K562 (cell line): Measurements from ENCODE around the gene SYMPK. TPM values are rescaled to one million over a fixed set of nuclear protein-coding genes. Genes with fewer than 3 reads are reported as not detected.
A peak's percentile ranks its signal among the peaks of the same experiment; 100 is the strongest.

Source experiments
- BRD9 ChIP-seq: fragments of 450-650 bp; IDR thresholded peaks from 2 replicates; pipeline ENCODE4 v1.6.1; 2018; ENCODE audit warnings: low read depth; ENCODE audit not compliant: partially characterized antibody
- CEBPG ChIP-seq, 3 experiments: fragments of 200-800 bp in 1 of 3; sonication (Bioruptor generic) in 1 of 3; sonication (generic) in 1 of 3; formaldehyde crosslinking in 1 of 3; IDR thresholded peaks in 2 of 3; conservative IDR thresholded peaks in 1 of 3; 2 replicates each; pipeline versions ENCODE4 v1.6.1 to v1.8.0; 2016 to 2022; ENCODE audit warnings: missing compliant biosample characterization in 2 of 3, missing genetic modification characterization in 2 of 3, mild to moderate bottlenecking in 1 of 3, missing genetic modification reagents in 1 of 3
- CHD1 ChIP-seq: fragments of 200-600 bp; sonication (generic); IDR thresholded peaks from one replicate; pipeline ENCODE4 v1.6.1; 2012; ENCODE audit warnings: mild to moderate bottlenecking, moderate library complexity, low read length, inconsistent platforms
- GATAD2A ChIP-seq: fragments of 450-650 bp; IDR thresholded peaks from 2 replicates; pipeline ENCODE4 v1.6.1; 2017
- HMG20A ChIP-seq: fragments of 450-650 bp; formaldehyde crosslinking; conservative IDR thresholded peaks from 2 replicates; pipeline ENCODE4 v1.4.0; 2020; ENCODE audit warnings: mild to moderate bottlenecking, mixed read lengths
- KDM5B ChIP-seq: fragments of 200-600 bp; sonication (generic); IDR thresholded peaks from 2 replicates; pipeline ENCODE4 v1.6.1; 2012; ENCODE audit warnings: low read depth, mild to moderate bottlenecking, moderate library complexity, low read length, control low read depth, inconsistent platforms; ENCODE audit not compliant: insufficient replicate concordance
- KLF13 ChIP-seq: fragments of 450-650 bp; IDR thresholded peaks from 2 replicates; pipeline ENCODE4 v1.6.1; 2016; ENCODE audit warnings: missing genetic modification characterization, low read depth, mild to moderate bottlenecking, missing compliant biosample characterization, moderate library complexity, borderline replicate concordance
- MCM7 ChIP-seq, 2 experiments: fragments of 450-650 bp; IDR thresholded peaks; 2 replicates each; pipeline ENCODE4 v1.6.1; 2016 to 2018
- PHF20 ChIP-seq: fragments of 450-650 bp; IDR thresholded peaks from 2 replicates; pipeline ENCODE4 v1.6.1; 2018; ENCODE audit not compliant: partially characterized antibody
- RFX7 ChIP-seq: fragments of 250-450 bp; sonication (Bioruptor Pico); IDR thresholded peaks from 2 replicates; pipeline ENCODE4 v1.5.1; 2021; ENCODE audit warnings: mild to moderate bottlenecking
- SAFB2 ChIP-seq: fragments of 200-400 bp; formaldehyde crosslinking; IDR thresholded peaks from 2 replicates; pipeline ENCODE4 v1.6.1; 2018; ENCODE audit warnings: borderline replicate concordance, low read length, low read depth, moderate library complexity; ENCODE audit not compliant: severe bottlenecking
- SMAD2 ChIP-seq: fragments of 150-350 bp; IDR thresholded peaks from 2 replicates; pipeline ENCODE4 v1.6.1; 2014; ENCODE audit warnings: low read depth, mild to moderate bottlenecking, low read length
- TAF9B ChIP-seq: fragments of 450-650 bp; IDR thresholded peaks from 2 replicates; pipeline ENCODE4 v1.6.1; 2018; ENCODE audit warnings: mild to moderate bottlenecking; ENCODE audit not compliant: partially characterized antibody
- ZFX ChIP-seq: sonication (generic); formaldehyde crosslinking; IDR thresholded peaks from 2 replicates; pipeline ENCODE4 v1.8.0; 2022; ENCODE audit warnings: mild to moderate bottlenecking, missing genetic modification reagents, moderate library complexity
- ZNF217 ChIP-seq: sonication (generic); formaldehyde crosslinking; IDR thresholded peaks from 2 replicates; pipeline ENCODE4 v1.8.0; 2022; ENCODE audit warnings: mild to moderate bottlenecking, missing genetic modification reagents
- ZNF324 ChIP-seq: fragments of 250-450 bp; sonication (Bioruptor Pico); IDR thresholded peaks from 2 replicates; pipeline ENCODE4 v1.4.0; 2020; ENCODE audit warnings: mild to moderate bottlenecking
- ZNF507 ChIP-seq: conservative IDR thresholded peaks from 2 replicates; pipeline ENCODE4 v1.6.1; 2017; ENCODE audit warnings: missing genetic modification characterization, missing compliant biosample characterization
- ZNF655 ChIP-seq: fragments of 250-450 bp; sonication (Bioruptor Pico); IDR thresholded peaks from 2 replicates; pipeline ENCODE4 v1.5.0; 2021
- polyA plus RNA-seq, 8 experiments: library from polyadenylated mRNA; depleted of rRNA in 4 of 8; stranded (reverse) in 5 of 8; unstranded in 3 of 8; fragments of >200 nt; fragmentation: Nextera tagmentation in 2 of 8; fragmentation: Illumina TruSeq in 1 of 8; extraction: Ambion mirVana in 2 of 8; extraction: Trizol in 1 of 8; gene quantifications; 2 replicates each; pipeline versions ENCODE4 v1.2.1 to v1.2.3, GENCODE V29; 2011 to 2014; ENCODE audit warnings: inconsistent platforms in 1 of 8, missing spikeins in 1 of 8
- total RNA-seq, 7 experiments: library from RNA; depleted of rRNA in 6 of 7; stranded (reverse); fragments of >200 nt in 6 of 7; fragmentation: Illumina TruSeq in 2 of 7; extraction: Trizol in 2 of 7; gene quantifications; 2 replicates each; pipeline versions ENCODE4 v1.2.1 to v1.2.3, GENCODE V29; 2011 to 2021; ENCODE audit warnings: low replicate concordance in 1 of 7
- TF ChIP-seq, protein P1 (sequence below): fragments of 450-650 bp; formaldehyde crosslinking; conservative IDR thresholded peaks from 2 replicates; pipeline ENCODE4 v1.4.0; 2022; ENCODE audit warnings: mild to moderate bottlenecking, missing genetic modification characterization
- TF ChIP-seq, protein P2 (sequence below): sonication (generic); formaldehyde crosslinking; IDR thresholded peaks from 2 replicates; pipeline ENCODE4 v1.8.0; 2022; ENCODE audit warnings: mild to moderate bottlenecking, missing genetic modification reagents
- TF ChIP-seq, protein P3 (sequence below): sonication (generic); formaldehyde crosslinking; IDR thresholded peaks from 2 replicates; pipeline ENCODE4 v1.8.0; 2022; ENCODE audit warnings: mild to moderate bottlenecking, missing genetic modification reagents, borderline replicate concordance

SYMPK gene
- total and polyA plus RNA-seq, 9 of the 15 experiments (the other 6 are each of a cell fraction or from before 2014, with no cell fraction given): 0.73 to 95.5 (median 58.4) TPM

DNA sequence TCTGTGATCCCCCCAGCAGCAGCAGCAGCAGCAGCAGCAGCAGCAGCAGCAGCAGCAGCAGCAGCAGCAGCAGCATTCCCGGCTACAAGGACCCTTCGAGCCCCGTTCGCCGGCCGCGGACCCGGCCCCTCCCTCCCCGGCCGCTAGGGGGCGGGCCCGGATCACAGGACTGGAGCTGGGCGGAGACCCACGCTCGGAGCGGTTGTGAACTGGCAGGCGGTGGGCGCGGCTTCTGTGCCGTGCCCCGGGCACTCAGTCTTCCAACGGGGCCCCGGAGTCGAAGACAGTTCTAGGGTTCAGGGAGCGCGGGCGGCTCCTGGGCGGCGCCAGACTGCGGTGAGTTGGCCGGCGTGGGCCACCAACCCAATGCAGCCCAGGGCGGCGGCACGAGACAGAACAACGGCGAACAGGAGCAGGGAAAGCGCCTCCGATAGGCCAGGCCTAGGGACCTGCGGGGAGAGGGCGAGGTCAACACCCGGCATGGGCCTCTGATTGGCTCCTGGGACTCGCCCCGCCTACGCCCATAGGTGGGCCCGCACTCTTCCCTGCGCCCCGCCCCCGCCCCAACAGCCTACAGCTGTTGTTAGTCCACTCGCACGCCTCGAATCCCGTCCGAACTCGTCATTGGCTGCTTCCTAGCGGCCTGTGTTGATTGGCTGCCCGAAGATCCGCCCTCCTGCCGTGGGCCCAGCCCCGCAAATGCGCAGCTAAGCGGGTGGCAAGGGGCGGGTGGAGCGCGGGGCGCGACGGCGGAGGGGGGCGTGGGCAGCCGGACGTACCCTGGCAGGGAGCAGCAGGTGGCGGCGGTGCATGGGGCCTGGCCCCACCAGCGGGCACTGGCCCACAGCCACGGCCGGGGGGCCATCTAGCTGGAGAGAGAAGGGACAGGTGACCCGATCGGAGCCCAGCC is 92.5 kb downstream of the SYMPK start (continued):
- TF ChIP-seq, protein P1, sequence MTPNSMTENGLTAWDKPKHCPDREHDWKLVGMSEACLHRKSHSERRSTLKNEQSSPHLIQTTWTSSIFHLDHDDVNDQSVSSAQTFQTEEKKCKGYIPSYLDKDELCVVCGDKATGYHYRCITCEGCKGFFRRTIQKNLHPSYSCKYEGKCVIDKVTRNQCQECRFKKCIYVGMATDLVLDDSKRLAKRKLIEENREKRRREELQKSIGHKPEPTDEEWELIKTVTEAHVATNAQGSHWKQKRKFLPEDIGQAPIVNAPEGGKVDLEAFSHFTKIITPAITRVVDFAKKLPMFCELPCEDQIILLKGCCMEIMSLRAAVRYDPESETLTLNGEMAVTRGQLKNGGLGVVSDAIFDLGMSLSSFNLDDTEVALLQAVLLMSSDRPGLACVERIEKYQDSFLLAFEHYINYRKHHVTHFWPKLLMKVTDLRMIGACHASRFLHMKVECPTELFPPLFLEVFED (CRISPR knock-in tag): 0 out of 2 replicates have a peak, but pooled peaks have one; percentile 63
- TF ChIP-seq ZNF324 (CRISPR knock-in tag) (no peak), ZNF217 (no peak), CHD1 (peak; percentile 76), HMG20A (CRISPR knock-in tag) (no peak), GATAD2A (peak; percentile 62; the same call in 1 of the 2 replicates), CEBPG (CRISPR knock-in tag; IDR thresholded peaks at IDR 0.05) (no peak), CEBPG (tag; conservative IDR thresholded peaks at IDR 0.05 in 1 of 2, IDR thresholded peaks at IDR 0.05 in 1 of 2) (no peak), KDM5B (no peak), RFX7 (CRISPR knock-in tag) (no peak), BRD9 (no peak), TAF9B (no peak), SMAD2 (no peak), MCM7 (IDR thresholded peaks at IDR 0.05) (no peak), ZFX (CRISPR knock-in tag) (peak; percentile 73), SAFB2 (no peak), ZNF507 (tag) (no peak), KLF13 (tag) (peak; percentile 46; the same call in 1 of the 2 replicates), ZNF655 (CRISPR knock-in tag) (peak; percentile 16; the same call in 1 of the 2 replicates), PHF20 (no peak)
- TF ChIP-seq, protein P2, sequence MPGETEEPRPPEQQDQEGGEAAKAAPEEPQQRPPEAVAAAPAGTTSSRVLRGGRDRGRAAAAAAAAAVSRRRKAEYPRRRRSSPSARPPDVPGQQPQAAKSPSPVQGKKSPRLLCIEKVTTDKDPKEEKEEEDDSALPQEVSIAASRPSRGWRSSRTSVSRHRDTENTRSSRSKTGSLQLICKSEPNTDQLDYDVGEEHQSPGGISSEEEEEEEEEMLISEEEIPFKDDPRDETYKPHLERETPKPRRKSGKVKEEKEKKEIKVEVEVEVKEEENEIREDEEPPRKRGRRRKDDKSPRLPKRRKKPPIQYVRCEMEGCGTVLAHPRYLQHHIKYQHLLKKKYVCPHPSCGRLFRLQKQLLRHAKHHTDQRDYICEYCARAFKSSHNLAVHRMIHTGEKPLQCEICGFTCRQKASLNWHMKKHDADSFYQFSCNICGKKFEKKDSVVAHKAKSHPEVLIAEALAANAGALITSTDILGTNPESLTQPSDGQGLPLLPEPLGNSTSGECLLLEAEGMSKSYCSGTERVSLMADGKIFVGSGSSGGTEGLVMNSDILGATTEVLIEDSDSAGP (CRISPR knock-in tag): no peak
- TF ChIP-seq, protein P3, sequence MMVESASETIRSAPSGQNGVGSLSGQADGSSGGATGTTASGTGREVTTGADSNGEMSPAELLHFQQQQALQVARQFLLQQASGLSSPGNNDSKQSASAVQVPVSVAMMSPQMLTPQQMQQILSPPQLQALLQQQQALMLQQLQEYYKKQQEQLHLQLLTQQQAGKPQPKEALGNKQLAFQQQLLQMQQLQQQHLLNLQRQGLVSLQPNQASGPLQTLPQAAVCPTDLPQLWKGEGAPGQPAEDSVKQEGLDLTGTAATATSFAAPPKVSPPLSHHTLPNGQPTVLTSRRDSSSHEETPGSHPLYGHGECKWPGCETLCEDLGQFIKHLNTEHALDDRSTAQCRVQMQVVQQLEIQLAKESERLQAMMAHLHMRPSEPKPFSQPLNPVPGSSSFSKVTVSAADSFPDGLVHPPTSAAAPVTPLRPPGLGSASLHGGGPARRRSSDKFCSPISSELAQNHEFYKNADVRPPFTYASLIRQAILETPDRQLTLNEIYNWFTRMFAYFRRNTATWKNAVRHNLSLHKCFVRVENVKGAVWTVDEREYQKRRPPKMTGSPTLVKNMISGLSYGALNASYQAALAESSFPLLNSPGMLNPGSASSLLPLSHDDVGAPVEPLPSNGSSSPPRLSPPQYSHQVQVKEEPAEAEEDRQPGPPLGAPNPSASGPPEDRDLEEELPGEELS (CRISPR knock-in tag): no peak
